Activated CD4-positive, alpha-beta memory T cell treated with anti-CD3 and anti-CD28 coated beads for 36 hours (primary cell): ENCODE measurements around the gene LIX1. TPM values are rescaled to one million over a fixed set of nuclear protein-coding genes. Genes with fewer than 3 reads are reported as not detected.
A peak's percentile ranks its signal among the peaks of the same experiment; 100 is the strongest.
"Not testable (repeated sequence)": the region's sequence is repeated elsewhere in the genome, so short reads cannot be mapped to it uniquely, and the experiment has no call there.

Experiments
- CTCF ChIA-PET: fragments of 350-600 bp; sonication (Branson Sonifier 250); formaldehyde crosslinking; loops from one replicate; lab custom pipeline; 2021; ENCODE audit warnings: antibody characterized with exemption, inconsistent platforms; lab: Charles Lee
- POLR2A ChIA-PET: fragments of 350-600 bp; sonication (Branson Sonifier 250); formaldehyde crosslinking; loops from one replicate; lab custom pipeline; 2021; ENCODE audit warnings: antibody characterized with exemption; lab: Charles Lee
- DNase-seq: peaks from one replicate; pipeline ENCODE4 v3.0.0-alpha.2; 2020
- H3K27ac Mint-ChIP-seq: one replicate; pipeline ENCODE4 v1.8.0; 2021; ENCODE audit warnings: mixed read lengths
- H3K27me3 Mint-ChIP-seq: one replicate; pipeline ENCODE4 v1.8.0; 2021; ENCODE audit warnings: mixed read lengths
- H3K36me3 Mint-ChIP-seq: one replicate; pipeline ENCODE4 v1.8.0; 2021; ENCODE audit warnings: mixed read lengths
- H3K4me1 Mint-ChIP-seq: one replicate; pipeline ENCODE4 v1.8.0; 2021; ENCODE audit warnings: low read depth, mixed read lengths
- H3K4me3 Mint-ChIP-seq: one replicate; pipeline ENCODE4 v1.8.0; 2021; ENCODE audit warnings: mild to moderate bottlenecking, mixed read lengths
- H3K9me3 Mint-ChIP-seq: one replicate; pipeline ENCODE4 v1.8.0; 2021; ENCODE audit warnings: mixed read lengths
- intact Hi-C: fragments of 100-400 bp; cut with micrococcal nuclease; formaldehyde crosslinking; loops from one replicate; pipeline ENCODE4 v1.15.1; 2023
- total RNA-seq, 2 experiments: library from RNA; stranded (reverse); gene quantifications; one replicate each; pipeline ENCODE4 v1.2.3, GENCODE V29; 2021

LIX1 gene
- not detected for total RNA-seq

DNA sequence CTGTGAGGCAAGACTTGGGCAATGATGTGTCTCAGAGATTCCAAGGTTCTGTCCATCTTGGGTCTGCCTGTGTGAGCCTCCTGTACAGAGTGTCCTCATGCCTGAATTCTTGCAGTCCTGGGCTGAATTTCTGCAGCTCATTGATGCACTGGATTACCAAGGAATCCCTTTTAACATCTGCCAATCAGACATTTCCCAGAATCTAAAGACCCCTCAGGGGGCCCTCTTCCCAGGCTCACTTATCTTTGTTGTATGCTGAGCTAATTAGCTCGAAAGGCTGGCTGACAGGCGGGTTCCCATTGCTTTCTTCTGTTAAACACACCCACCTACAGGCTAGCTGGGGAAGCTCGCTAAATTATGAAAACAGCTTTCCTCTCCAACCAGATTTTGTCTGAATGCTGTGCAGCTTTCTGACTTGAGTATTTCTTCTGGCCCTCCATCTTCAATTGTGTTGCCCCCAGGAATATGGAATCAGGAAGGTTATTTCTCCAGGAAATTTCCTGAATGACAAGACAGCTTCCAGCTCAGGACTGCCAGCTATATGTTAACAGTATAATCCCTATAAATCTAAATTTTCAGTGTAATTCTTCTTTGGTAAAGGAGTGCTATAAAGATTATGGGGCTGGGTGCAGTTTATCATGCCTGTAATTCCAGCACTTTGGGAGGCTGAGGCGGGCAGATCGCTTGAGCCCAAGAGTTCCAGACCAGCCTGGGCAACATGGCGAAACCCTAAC, at the start of gene LIX1:
Gene LIX1 (minus strand): TSS at position 91 of the 734 bp plus-strand sequence. CDS start 35 bp downstream, at position 56.
- ChIA-PET CTCF (interaction anchor here (0.9 to 4.6 kb wide), 14 partner anchors 9 to 529 kb away, joined by 3 to 40 read pairs (median 4); no protein-coding TSS in a partner anchor), POLR2A (no interaction called here)
- H3K36me3 Mint-ChIP-seq: no peaks in the 10 kb centered on the region
- H3K27ac Mint-ChIP-seq: no peak within 1 kb of the TSS
- DNase-seq: peak; percentile 43
- H3K27me3 Mint-ChIP-seq: peaks cover 4% of the 10 kb centered on the region
- no peak within 1 kb of the TSS for H3K4me3 Mint-ChIP-seq
- no peaks in the 10 kb centered on the region for H3K4me1 Mint-ChIP-seq
- intact Hi-C loops: loop anchor here (1.0 to 5.0 kb wide), 2 partner anchors 45 to 273 kb away; no protein-coding TSS in a partner anchor
- H3K9me3 Mint-ChIP-seq: no peaks in the 10 kb centered on the region

DNA sequence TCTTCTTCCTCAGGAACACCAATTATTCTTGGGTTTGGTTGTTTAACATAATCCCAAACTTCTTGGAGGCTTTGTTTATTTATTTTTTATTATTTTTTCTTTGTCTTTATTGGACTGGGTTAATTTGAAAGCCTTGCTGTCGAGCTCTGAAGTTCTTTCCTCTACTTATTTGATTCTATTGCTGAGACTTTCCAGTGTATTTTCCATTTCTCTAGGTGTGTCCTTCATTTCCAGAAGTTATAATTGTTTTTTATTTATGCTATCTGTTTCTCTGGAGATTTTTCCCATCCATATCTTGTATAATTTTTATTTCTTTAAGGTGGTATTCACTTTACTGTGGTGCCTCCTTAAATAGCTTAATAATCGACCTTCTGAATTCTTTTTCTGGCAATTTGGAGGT, 49.5 kb upstream of the LIX1 start:
- POLR2A ChIA-PET: no interaction called here
- intact Hi-C loops: no loop called here

GRCh38 chr5:97189523-97189922, 47.1 kb upstream of the LIX1 start:
- H3K4me1 Mint-ChIP-seq, POLR2A ChIA-PET, H3K36me3 Mint-ChIP-seq, H3K27ac Mint-ChIP-seq, H3K27me3 Mint-ChIP-seq, H3K4me3 Mint-ChIP-seq, DNase-seq, CTCF ChIA-PET: not testable (repeated sequence)
- intact Hi-C loops: loop anchor here (10.0 kb wide), 1 partner anchor 1875 kb away; no protein-coding TSS in a partner anchor
- peaks cover 11% of the 10 kb centered on the region for H3K9me3 Mint-ChIP-seq

More for the DNA sequence above, 49.5 kb upstream of the LIX1 start:
- peaks cover 6% of the 10 kb centered on the region for H3K4me1 Mint-ChIP-seq
- H3K27me3 Mint-ChIP-seq: peaks cover 2% of the 10 kb centered on the region
- no peak for DNase-seq
- H3K4me3 Mint-ChIP-seq: no peak overlapping the region
- CTCF ChIA-PET: interaction anchor here (1.6 kb wide), 1 partner anchor 30 kb away, joined by 4 read pairs; no protein-coding TSS in a partner anchor
- H3K9me3 Mint-ChIP-seq: peaks cover 11% of the 10 kb centered on the region
- H3K27ac Mint-ChIP-seq: no peak overlapping the region
- peaks cover 6% of the 10 kb centered on the region for H3K36me3 Mint-ChIP-seq

GRCh38 chr5:97183930-97184213, 41.5 kb upstream of the LIX1 start:
- Mint-ChIP-seq H3K4me3 (peak overlapping the region; percentile 87), H3K9me3 (peaks cover 3% of the 10 kb centered on the region), H3K36me3 (peaks cover 22% of the 10 kb centered on the region), H3K27me3 (no peaks in the 10 kb centered on the region), H3K27ac (peak overlapping the region; percentile 98), H3K4me1 (peaks cover 32% of the 10 kb centered on the region)
- POLR2A ChIA-PET: interaction anchor here (1.0 to 1.6 kb wide), 3 partner anchors 307 to 1745 kb away, joined by 3 to 4 read pairs (median 3); partner anchors contain the start of genes CHD1 and ERAP2
- CTCF ChIA-PET: interaction anchor here (1.0 to 1.8 kb wide), 3 partner anchors 15 to 319 kb away, joined by 3 to 4 read pairs (median 3); no protein-coding TSS in a partner anchor
- intact Hi-C loops: loop anchor here (1.0 to 10.0 kb wide), 10 partner anchors 17 to 1881 kb away; partner anchors contain the start of genes ARSK, CHD1 and RGMB
- no peak for DNase-seq

GRCh38 chr5:97183100-97183929, 40.9 kb upstream of the LIX1 start, which contains the start of gene RIOK2:
Gene RIOK2, minus strand, starts transcription at chr5:97183247. Its CDS starts 56 bp downstream, at chr5:97183191.
- POLR2A ChIA-PET: interaction anchor here (1.0 to 1.6 kb wide), 3 partner anchors 306 to 1746 kb away, joined by 3 to 4 read pairs (median 3); partner anchors contain the start of genes CHD1 and ERAP2
- Mint-ChIP-seq H3K27me3 (no peaks in the 10 kb centered on the region), H3K36me3 (peaks cover 24% of the 10 kb centered on the region), H3K4me3 (peak within 1 kb of the TSS; percentile 87), H3K9me3 (peaks cover 3% of the 10 kb centered on the region), H3K27ac (peak within 1 kb of the TSS; percentile 98), H3K4me1 (peaks cover 34% of the 10 kb centered on the region)
- peak; percentile 96 for DNase-seq
- CTCF ChIA-PET: interaction anchor here (0.8 to 1.8 kb wide), 5 partner anchors 10 to 319 kb away, joined by 3 to 4 read pairs (median 3); no protein-coding TSS in a partner anchor
- intact Hi-C loops: loop anchor here (1.0 to 10.0 kb wide), 10 partner anchors 16 to 1881 kb away; partner anchors contain the start of genes ARSK, CHD1 and RGMB

DNA sequence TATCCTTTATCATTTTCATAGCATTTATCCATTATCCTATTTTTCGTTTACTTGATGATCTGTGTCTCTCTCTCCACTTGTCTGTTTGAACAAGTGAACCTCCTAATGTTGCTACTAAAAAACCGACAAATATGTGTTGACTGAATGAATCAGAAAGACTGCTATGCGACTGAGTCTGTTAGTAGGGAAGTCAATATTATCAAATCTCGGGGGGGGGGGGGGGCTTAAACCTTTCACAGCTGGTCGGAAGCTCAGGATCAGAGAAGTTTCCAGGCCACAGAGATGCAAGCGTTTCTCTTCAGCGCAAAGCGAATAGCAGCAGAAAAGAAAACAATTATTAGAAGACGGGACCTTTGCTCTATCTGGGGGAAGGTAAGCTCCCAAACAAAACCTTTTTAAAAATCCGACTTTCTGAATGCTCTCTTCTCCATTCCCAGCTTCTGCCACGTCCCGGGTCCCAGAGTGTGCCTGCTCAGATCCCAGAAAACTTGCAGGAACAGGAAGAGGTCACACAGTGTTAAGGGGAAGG, 40.2 kb upstream of the LIX1 start:
- no peak for DNase-seq
- Mint-ChIP-seq H3K27me3 (no peaks in the 10 kb centered on the region), H3K4me1 (peaks cover 36% of the 10 kb centered on the region)

DNA sequence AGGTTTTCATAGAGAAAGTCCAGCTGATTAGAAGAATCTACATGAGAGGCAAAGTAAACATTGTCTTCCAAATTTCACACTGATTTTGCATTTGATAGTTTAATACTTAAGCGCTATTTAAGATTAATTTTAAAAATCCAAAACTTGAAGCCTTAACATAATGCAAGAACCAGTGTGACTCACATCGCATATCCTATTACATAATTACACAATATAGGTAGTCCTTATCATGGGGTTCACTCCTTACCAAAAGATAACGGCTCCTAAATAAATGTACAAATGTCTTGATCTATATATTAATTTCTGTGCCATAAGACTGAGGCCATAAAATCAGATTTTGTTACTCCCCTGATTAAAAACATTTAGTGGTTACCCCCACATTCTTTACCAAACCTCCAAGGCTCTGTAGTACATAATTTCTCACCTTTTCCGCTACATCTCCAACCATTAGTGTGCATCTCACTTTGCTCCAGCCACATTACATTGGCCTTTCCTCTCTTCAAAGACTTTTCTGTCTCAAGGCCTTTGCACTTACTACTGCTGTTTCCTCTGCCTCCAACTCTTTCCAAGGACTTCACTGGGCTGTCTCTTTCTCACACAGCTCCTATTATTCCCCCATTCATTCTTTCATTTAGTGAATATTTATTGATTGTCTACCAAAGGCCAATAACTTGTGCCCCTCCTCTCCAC, 39.6 kb upstream of the LIX1 start:
- H3K36me3 Mint-ChIP-seq: peaks cover 27% of the 10 kb centered on the region
- peaks cover 36% of the 10 kb centered on the region for H3K4me1 Mint-ChIP-seq
- ChIA-PET POLR2A (interaction anchor here (0.6 to 1.6 kb wide), 2 partner anchors 305 to 419 kb away, joined by 3 to 4 read pairs; partner anchors contain the start of gene ERAP2), CTCF (interaction anchor here (0.8 to 1.8 kb wide), 4 partner anchors 9 to 313 kb away, joined by 3 to 4 read pairs (median 4); no protein-coding TSS in a partner anchor)
- H3K27ac Mint-ChIP-seq: peak overlapping the region; percentile 98
- intact Hi-C loops: loop anchor here (2.0 to 10.0 kb wide), 4 partner anchors 521 to 1883 kb away; no protein-coding TSS in a partner anchor
- no peaks in the 10 kb centered on the region for H3K27me3 Mint-ChIP-seq
- H3K9me3 Mint-ChIP-seq: peaks cover 3% of the 10 kb centered on the region
- DNase-seq: no peak
- H3K4me3 Mint-ChIP-seq: peak overlapping the region; percentile 87

More for the DNA sequence above, 40.2 kb upstream of the LIX1 start:
- intact Hi-C loops: loop anchor here (1.0 to 10.0 kb wide), 10 partner anchors 15 to 1882 kb away; partner anchors contain the start of genes ARSK, CHD1 and RGMB
- Mint-ChIP-seq H3K4me3 (peak overlapping the region; percentile 87), H3K36me3 (peaks cover 27% of the 10 kb centered on the region), H3K9me3 (peaks cover 3% of the 10 kb centered on the region), H3K27ac (peak overlapping the region; percentile 98)
- ChIA-PET POLR2A (interaction anchor here (0.6 to 1.6 kb wide), 2 partner anchors 306 to 420 kb away, joined by 3 to 4 read pairs; partner anchors contain the start of gene ERAP2), CTCF (interaction anchor here (0.8 to 1.8 kb wide), 4 partner anchors 9 to 314 kb away, joined by 3 to 4 read pairs (median 4); no protein-coding TSS in a partner anchor)

- POLR2A ChIA-PET, H3K4me3 Mint-ChIP-seq, DNase-seq, H3K27ac Mint-ChIP-seq, H3K27me3 Mint-ChIP-seq, H3K9me3 Mint-ChIP-seq, intact Hi-C loops: not testable (repeated sequence)
- CTCF ChIA-PET: interaction anchor here (1.5 kb wide), 1 partner anchor 18 kb away, joined by 5 read pairs; no protein-coding TSS in a partner anchor
- peaks cover 32% of the 10 kb centered on the region for H3K4me1 Mint-ChIP-seq
- peaks cover 33% of the 10 kb centered on the region for H3K36me3 Mint-ChIP-seq
Observed at GRCh38 chr5:97179457-97179856, 37.0 kb upstream of the LIX1 start.

GRCh38 chr5:97172227-97172626, 29.8 kb upstream of the LIX1 start:
- intact Hi-C loops: no loop called here
- Mint-ChIP-seq H3K4me1 (peaks cover 19% of the 10 kb centered on the region), H3K27me3 (no peaks in the 10 kb centered on the region), H3K27ac (peak overlapping the region; percentile 28), H3K4me3 (no peak overlapping the region), H3K36me3 (peaks cover 31% of the 10 kb centered on the region), H3K9me3 (no peaks in the 10 kb centered on the region)
- POLR2A ChIA-PET: no interaction called here
- no peak for DNase-seq
- CTCF ChIA-PET: interaction anchor here (1.4 kb wide), 1 partner anchor 303 kb away, joined by 4 read pairs; no protein-coding TSS in a partner anchor

DNA sequence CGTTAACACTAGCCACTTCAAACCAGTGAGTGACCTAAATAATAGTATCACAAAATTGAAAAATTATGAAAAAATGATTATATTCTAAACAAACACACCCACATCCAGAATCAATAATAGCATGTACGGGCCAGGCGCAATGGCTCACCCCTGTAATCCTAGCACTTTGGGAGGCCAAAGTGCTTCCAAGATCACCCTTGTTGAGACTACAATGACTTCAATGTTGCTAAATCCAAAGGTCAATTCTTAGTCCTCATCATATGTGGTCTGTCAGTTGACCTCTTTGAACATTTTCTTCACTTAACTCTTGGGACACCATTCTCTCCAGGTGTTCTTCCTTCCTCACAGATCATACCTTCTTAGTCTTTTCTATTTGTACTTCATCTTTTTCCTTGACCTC, 29.3 kb upstream of the LIX1 start:
- Mint-ChIP-seq H3K4me1 (peaks cover 21% of the 10 kb centered on the region), H3K27ac (peak overlapping the region; percentile 28), H3K9me3 (no peaks in the 10 kb centered on the region), H3K4me3 (no peak overlapping the region), H3K27me3 (no peaks in the 10 kb centered on the region), H3K36me3 (peaks cover 29% of the 10 kb centered on the region)
- CTCF ChIA-PET: interaction anchor here (1.4 to 2.4 kb wide), 2 partner anchors 10 to 303 kb away, joined by 4 to 12 read pairs; no protein-coding TSS in a partner anchor
- no peak for DNase-seq
- intact Hi-C loops: no loop called here
- POLR2A ChIA-PET: no interaction called here
